GM19397 (cell line): ENCODE results near the gene OR11A1.

Experiments
- ATAC-seq: cut with Tn5 transposase; IDR thresholded peaks from one replicate; pipeline ENCODE4 v1.9.1; 2021; ENCODE audit warnings: mild to moderate bottlenecking, moderate library complexity; ENCODE audit not compliant: unreplicated experiment

OR11A1 gene

GRCh38 chr6:29456971-29457370 is at the start of gene OR11A1, which contains the start of gene OR2H1:
Gene OR11A1, minus strand, starts transcription at chr6:29457071. Its CDS starts 29,430 bp downstream, at chr6:29427641.
Gene OR2H1, plus strand, starts transcription at chr6:29457155. Its CDS starts 4,615 bp downstream, at chr6:29461770.
- ATAC-seq: no peak

- ATAC-seq: no peak
These were observed 49.7 kb upstream of the OR11A1 start for GRCh38 chr6:29506446-29507067.

GRCh38 chr6:29505808-29506207 is 48.9 kb upstream of the OR11A1 start:
- no peak for ATAC-seq

GRCh38 chr6:29504961-29505360 is 48.1 kb upstream of the OR11A1 start:
- ATAC-seq: no peak

GRCh38 chr6:29502597-29502996 is 45.7 kb upstream of the OR11A1 start:
- ATAC-seq: no peak

GRCh38 chr6:29502181-29502580 is 45.3 kb upstream of the OR11A1 start:
- ATAC-seq: no peak

- ATAC-seq: no peak
These were observed 44.2 kb upstream of the OR11A1 start for GRCh38 chr6:29501106-29501505.

- no peak for ATAC-seq
These were observed 43.7 kb upstream of the OR11A1 start for GRCh38 chr6:29500594-29500993.

- no peak for ATAC-seq
These were observed 42.8 kb upstream of the OR11A1 start for GRCh38 chr6:29499704-29500103.

GRCh38 chr6:29496961-29497360 is 40.1 kb upstream of the OR11A1 start:
- ATAC-seq: no peak

GRCh38 chr6:29495571-29495970 is 38.7 kb upstream of the OR11A1 start:
- ATAC-seq: no peak

GRCh38 chr6:29494131-29494530 is 37.3 kb upstream of the OR11A1 start:
- ATAC-seq: no peak

GRCh38 chr6:29493261-29493660 is 36.4 kb upstream of the OR11A1 start:
- ATAC-seq: no peak

- no peak for ATAC-seq
These were observed 34.7 kb upstream of the OR11A1 start for GRCh38 chr6:29491574-29491973.

GRCh38 chr6:29490552-29490951 is 33.7 kb upstream of the OR11A1 start:
- ATAC-seq: no peak

- no peak for ATAC-seq
These were observed 33.2 kb upstream of the OR11A1 start for GRCh38 chr6:29490055-29490454.

GRCh38 chr6:29489286-29489685 is 32.4 kb upstream of the OR11A1 start:
- ATAC-seq: no peak

GRCh38 chr6:29488874-29489273 is 32.0 kb upstream of the OR11A1 start:
- no peak for ATAC-seq

- ATAC-seq: no peak
These were observed 30.8 kb upstream of the OR11A1 start, which contains the start of gene MAS1L for GRCh38 chr6:29487660-29488059. Gene MAS1L, minus strand, starts transcription at chr6:29487956. Its CDS starts 54 bp downstream, at chr6:29487902.

GRCh38 chr6:29487131-29487530 is 30.3 kb upstream of the OR11A1 start:
- no peak for ATAC-seq

GRCh38 chr6:29486577-29486976 is 29.7 kb upstream of the OR11A1 start:
- ATAC-seq: no peak

- no peak for ATAC-seq
These were observed 26.9 kb upstream of the OR11A1 start for GRCh38 chr6:29483735-29484134.

- no peak for ATAC-seq
These were observed 26.3 kb upstream of the OR11A1 start for GRCh38 chr6:29483186-29483585.
